Iris pigment epithelial cell (primary cell): Measurements from ENCODE around the gene ALG3.
"Not testable (repeated sequence)": the region's sequence is repeated elsewhere in the genome, so short reads cannot be mapped to it uniquely, and the experiment has no call there.

Experiments
- DNase-seq: peaks from one replicate; pipeline ENCODE4 v3.0.0-alpha.2; 2011; ENCODE audit warnings: low read depth

ALG3 gene

GRCh38 chr3:184248454-184249411, at the start of gene ALG3:
TSS of gene ALG3 (minus strand) at chr3:184248962. CDS start at chr3:184248940, 22 bp downstream.
- DNase-seq = peak; percentile 90

DNA sequence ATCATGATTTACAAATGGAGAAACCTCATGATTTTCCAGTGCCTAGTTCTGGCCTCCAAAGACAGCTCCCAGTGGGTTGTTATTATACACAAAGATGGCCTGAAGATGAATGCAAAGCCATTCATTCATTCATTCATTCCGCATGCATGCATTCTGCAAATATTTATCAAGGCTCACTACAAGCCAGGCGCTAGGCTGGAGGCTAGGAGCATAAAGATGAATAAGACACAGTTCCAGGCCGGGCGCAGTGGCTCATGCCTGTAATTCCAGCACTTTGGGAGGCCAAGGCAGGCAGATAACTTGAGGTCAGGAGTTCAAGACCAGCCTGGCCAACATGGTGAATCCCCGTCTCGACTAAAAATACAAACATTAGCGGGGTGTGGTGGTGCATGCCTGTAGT, 47.9 kb upstream of the ALG3 start:
- DNase-seq = no peak

GRCh38 chr3:184295771-184296170, 47.0 kb upstream of the ALG3 start:
- DNase-seq = no peak

DNA sequence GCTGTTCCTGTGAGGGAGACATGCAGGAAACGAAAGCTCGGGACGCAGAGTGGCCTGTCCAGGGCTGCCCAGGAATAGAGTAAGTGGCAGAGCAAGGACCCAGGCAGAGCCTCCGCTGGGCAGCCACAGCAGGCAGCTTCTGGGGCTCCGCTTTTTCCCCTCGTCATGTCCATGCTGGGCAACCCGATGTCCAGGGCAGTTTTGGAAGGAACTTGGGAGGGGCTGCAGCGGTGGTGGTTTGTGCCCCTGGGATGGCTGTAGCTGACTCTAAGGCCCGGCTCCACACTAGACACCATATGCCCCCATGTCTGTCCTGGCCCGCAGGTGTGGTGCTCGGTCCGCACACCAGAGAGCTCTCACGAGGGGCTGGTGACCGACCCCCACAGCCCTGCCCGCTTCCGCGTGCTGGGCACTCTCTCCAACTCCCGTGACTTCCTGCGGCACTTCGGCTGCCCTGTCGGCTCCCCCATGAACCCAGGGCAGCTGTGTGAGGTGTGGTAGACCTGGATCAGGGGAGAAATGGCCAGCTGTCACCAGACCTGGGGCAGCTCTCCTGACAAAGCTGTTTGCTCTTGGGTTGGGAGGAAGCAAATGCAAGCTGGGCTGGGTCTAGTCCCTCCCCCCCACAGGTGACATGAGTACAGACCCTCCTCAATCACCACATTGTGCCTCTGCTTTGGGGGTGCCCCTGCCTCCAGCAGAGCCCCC, 43.1 kb upstream of the ALG3 start:
- no peak for DNase-seq

DNA sequence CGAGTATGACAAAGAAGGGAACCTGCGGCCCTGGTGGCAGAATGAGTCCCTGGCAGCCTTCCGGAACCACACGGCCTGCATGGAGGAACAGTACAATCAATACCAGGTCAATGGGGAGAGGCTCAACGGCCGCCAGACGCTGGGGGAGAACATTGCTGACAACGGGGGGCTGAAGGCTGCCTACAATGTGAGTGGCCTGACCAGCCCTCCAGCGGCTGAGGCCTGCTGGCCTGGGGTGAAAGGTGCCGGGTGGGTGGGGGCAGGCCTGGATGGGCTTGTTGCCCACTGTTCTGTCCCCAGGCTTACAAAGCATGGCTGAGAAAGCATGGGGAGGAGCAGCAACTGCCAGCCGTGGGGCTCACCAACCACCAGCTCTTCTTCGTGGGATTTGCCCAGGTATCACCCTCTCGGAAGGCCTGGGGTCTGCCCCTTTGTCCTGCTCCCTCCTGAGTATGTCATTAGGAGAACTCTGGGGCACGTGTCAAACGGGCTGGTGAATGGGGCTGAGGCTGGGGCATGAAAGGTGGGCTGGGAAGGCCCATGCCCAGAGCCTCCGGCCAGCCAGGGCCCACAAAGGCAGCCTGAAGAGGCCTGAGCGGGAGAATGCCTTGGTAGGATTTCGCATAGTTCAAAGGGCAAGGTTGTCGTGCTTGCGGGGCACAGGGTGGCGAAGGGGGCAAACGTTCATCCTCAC, 42.4 kb upstream of the ALG3 start:
- no peak for DNase-seq

- no peak for DNase-seq
Observed at GRCh38 chr3:184290331-184290730, 41.6 kb upstream of the ALG3 start.

- DNase-seq = peak; percentile 48
Observed at GRCh38 chr3:184289426-184289938, 40.7 kb upstream of the ALG3 start.

- peak; percentile 81 for DNase-seq
Observed at GRCh38 chr3:184284696-184285095, 35.9 kb upstream of the ALG3 start.

DNA sequence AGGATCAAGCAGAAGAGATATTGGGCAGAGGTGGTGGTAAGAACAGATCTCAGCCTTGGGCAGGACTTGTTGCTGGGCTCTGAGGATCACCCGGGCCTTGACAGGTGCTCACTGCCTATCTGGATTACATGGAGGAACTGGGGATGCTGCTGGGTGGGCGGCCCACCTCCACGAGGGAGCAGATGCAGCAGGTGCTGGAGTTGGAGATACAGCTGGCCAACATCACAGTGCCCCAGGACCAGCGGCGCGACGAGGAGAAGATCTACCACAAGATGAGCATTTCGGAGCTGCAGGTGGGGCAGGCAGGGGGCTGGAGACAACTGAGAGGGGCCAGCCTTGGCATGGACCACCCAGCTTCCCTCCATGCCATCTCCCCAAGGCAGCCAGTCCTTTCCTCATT, 34.9 kb upstream of the ALG3 start:
- no peak for DNase-seq

DNA sequence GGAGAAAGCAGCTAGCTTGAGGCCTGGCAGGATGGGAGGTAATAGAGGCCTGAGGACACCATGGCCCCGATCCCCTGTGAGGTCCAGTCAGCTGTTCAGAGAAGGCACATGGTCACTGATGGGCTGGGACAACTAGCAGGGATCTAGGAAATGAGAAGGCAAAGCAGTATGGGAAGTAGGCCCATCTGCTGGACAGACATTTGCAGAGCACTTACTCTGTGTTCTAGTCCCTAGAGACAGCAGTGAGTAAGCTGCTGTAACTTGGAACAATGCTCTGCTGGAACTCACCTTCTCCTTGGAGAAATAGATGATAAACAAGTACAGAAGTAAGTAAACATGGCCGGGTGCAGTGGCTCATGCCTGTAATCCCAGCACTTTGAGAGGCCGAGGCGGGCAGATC, 34.2 kb upstream of the ALG3 start:
- no peak for DNase-seq

- no peak for DNase-seq
Observed at GRCh38 chr3:184277366-184277765, 28.6 kb upstream of the ALG3 start.

- no peak for DNase-seq
Observed at GRCh38 chr3:184275961-184276910, 27.5 kb upstream of the ALG3 start, which contains the start of gene ECE2. TSS of gene ECE2 (plus strand) at chr3:184276022. CDS start at chr3:184276154, 132 bp downstream.

GRCh38 chr3:184275381-184275701, 26.6 kb upstream of the ALG3 start:
- DNase-seq = no peak

- no peak for DNase-seq
Observed at GRCh38 chr3:184272269-184272668, 23.5 kb upstream of the ALG3 start.

GRCh38 chr3:184267249-184267648, 18.5 kb upstream of the ALG3 start:
- DNase-seq = not testable (repeated sequence)

GRCh38 chr3:184262764-184263179, 14.0 kb upstream of the ALG3 start:
- no peak for DNase-seq

DNA sequence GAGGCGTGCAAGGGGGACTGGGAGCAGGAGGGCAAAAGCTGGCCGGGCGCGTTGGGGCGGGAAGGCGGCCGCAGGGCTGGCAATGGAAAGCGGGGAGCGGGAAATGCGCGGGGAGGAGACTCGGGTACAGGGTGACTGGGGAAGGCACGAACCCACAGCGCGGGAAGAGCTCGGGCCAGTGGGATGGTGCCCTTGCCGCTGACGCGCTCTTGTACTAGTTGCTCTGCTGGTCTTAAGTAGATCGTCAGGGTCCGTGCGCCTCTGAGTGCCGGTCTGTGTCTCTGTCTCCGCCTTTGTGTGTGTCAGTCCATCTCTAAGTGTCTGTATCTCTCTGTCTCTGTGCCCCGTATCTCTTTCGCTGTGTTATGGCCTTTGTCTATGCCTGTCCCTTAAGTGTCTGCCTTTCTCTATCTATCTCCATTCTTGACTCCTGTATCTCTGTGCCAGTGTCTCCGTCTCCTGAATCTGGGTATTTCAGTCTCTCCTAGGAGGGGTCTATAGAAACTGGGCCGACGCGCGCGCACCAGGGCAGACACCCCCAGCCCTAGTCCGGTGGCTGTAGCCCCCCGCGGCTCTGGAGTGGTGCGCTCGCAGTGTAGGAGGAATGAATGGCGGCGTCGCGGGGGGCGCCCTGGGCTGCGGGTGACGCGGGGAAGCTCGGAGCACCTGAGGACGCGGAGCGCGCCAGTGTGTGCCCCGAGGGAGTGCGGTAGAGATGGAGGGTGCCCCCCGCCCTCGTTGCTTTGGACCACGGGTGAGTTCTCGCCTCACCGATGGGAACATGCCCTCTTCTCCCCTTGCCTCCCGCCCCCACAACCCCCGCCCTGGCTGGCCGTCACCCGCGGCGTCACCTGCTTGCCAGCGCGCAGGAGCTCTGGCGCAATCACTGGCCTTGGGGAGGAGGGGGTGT, 13.3 kb upstream of the ALG3 start:
- DNase-seq = peak; percentile 44

GRCh38 chr3:184261270-184261853, 12.6 kb upstream of the ALG3 start, which contains the start of gene CAMK2N2:
TSS of gene CAMK2N2 (minus strand) at chr3:184261553. CDS start at chr3:184261285, 268 bp downstream.
- DNase-seq = peak; percentile 62

DNA sequence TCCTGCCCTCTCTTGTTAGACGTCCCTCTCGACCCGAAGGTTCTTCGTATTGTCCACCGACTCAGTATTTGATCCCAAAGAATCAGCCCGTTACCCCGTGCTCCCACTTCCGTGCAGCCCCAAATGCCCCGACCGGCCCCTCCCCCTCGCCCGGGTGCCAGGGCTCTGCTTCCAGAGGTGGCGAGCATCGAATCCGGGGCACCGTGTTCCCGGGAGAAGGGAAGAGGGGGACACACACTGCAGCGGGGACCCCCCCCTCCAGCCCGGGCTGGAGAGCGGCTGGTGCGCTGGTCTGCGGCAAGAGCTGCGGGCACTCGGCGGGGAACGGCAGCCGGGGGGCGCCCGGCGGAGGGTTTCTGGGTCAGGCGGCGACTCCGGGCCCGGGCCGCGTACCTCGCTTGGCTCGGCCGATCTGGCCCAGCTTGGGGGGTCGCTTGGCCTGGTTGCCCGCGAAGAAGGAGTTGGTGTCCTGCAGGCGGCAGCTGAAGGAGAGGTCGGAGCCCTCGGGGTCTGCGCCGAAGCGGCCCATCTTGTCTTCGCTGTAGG, 12.0 kb upstream of the ALG3 start:
- no peak for DNase-seq
